GM12878 (cell line): ENCODE results near the gene RPLP2. TPM values are rescaled to one million over a fixed set of nuclear protein-coding genes. Genes with fewer than 3 reads are reported as not detected.
A peak's percentile ranks its signal among the peaks of the same experiment; 100 is the strongest.

Experiments
- ATAC-seq: fragments of 200-7000 bp; cut with Tn5 transposase; 3 replicates; pipeline ENCODE4 v1.9.1; 2020; ENCODE audit warnings: mild to moderate bottlenecking, moderate library complexity
- BruUV-seq: library from RNA; stranded (reverse); fragments of 400-500 nt; replicated peaks from 2 replicates; lab custom pipeline; 2021; lab: Mats Ljungman, UMichigan
- CTCF ChIA-PET: fragments of 300-600 bp; sonication (Branson Sonifier 250); formaldehyde crosslinking; extraction: SDS; loops from one replicate; lab custom pipeline; 2021; ENCODE audit warnings: inconsistent platforms; lab: Yijun Ruan, JAX
- POLR2A ChIA-PET: fragments of 350-600 bp; formaldehyde crosslinking; extraction: SDS; loops from one replicate; lab custom pipeline; 2021; ENCODE audit warnings: inconsistent platforms; lab: Charles Lee
- RAD21 ChIA-PET: fragments of 300-600 bp; sonication (Branson Sonifier 250); formaldehyde crosslinking; loops from one replicate; lab custom pipeline; 2023; ENCODE audit warnings: antibody characterized with exemption; ENCODE audit not compliant: unreplicated experiment; lab: Charles Lee
- SMC1A ChIA-PET: fragments of 300-600 bp; sonication (Branson Sonifier 250); formaldehyde crosslinking; loops from one replicate; lab custom pipeline; 2023; ENCODE audit not compliant: unreplicated experiment, uncharacterized antibody; lab: Charles Lee
- DNase-seq: peaks from one replicate; pipeline ENCODE4 v3.0.0-alpha.2; 2011; ENCODE audit warnings: low read depth, low spot score
- FAIRE-seq: peaks from 3 replicates; lab custom pipeline; 2011; peaks lifted over from hg19 to GRCh38; lab: Jason Lieb, UNC
- H2AFZ ChIP-seq: 2 replicates; pipeline ENCODE4 v1.6.0; 2011; ENCODE audit warnings: low read depth, low read length, control low read depth; ENCODE audit not compliant: control insufficient read depth
- H3K27ac ChIP-seq: 2 replicates; pipeline ENCODE4 v1.5.1; 2011; ENCODE audit warnings: control low read depth; ENCODE audit not compliant: control insufficient read depth, insufficient read depth
- H3K27me3 ChIP-seq, 2 experiments: replicated peaks in 1 of 2; 2 replicates each; pipeline versions ENCODE4 v1.6.0 to v1.6.1; 2011; ENCODE audit warnings: low read length in 1 of 2; ENCODE audit not compliant: control insufficient read depth in 2 of 2, insufficient read depth in 2 of 2
- H3K36me3 ChIP-seq, 2 experiments: 2 replicates each; pipeline ENCODE4 v1.5.1; 2011; ENCODE audit warnings: low read length in 1 of 2; ENCODE audit not compliant: control insufficient read depth in 2 of 2, insufficient read depth in 2 of 2
- H3K4me1 ChIP-seq: 2 replicates; pipeline ENCODE4 v1.6.1; 2011; ENCODE audit warnings: mild to moderate bottlenecking, low read length, moderate library complexity, mixed read lengths; ENCODE audit not compliant: control insufficient read depth, insufficient read depth
- H3K4me2 ChIP-seq: 2 replicates; pipeline ENCODE4 v1.6.0; 2011; ENCODE audit warnings: control low read depth; ENCODE audit not compliant: control insufficient read depth, insufficient read depth
- H3K4me3 ChIP-seq: fragments of 200-600 bp; sonication (generic); 2 replicates; pipeline ENCODE4 v1.5.1; 2016
- H3K79me2 ChIP-seq: 2 replicates; pipeline ENCODE4 v1.6.0; 2011; ENCODE audit warnings: low read length; ENCODE audit not compliant: control insufficient read depth, insufficient read depth
- H3K9ac ChIP-seq: 2 replicates; pipeline ENCODE4 v1.8.0; 2011; ENCODE audit warnings: low read length, control low read depth, mixed read lengths; ENCODE audit not compliant: control insufficient read depth, insufficient read depth
- H3K9me3 ChIP-seq: replicated peaks from 3 replicates; pipeline ENCODE4 v1.5.1; 2011; ENCODE audit warnings: mild to moderate bottlenecking, low read length; ENCODE audit not compliant: control insufficient read depth, insufficient read depth
- H4K20me1 ChIP-seq: 2 replicates; pipeline ENCODE4 v1.6.0; 2011; ENCODE audit not compliant: control insufficient read depth, insufficient read depth
- BACH1 ChIP-seq: fragments of 450-650 bp; IDR thresholded peaks from 2 replicates; pipeline ENCODE4 v1.6.1; 2017; ENCODE audit warnings: mild to moderate bottlenecking, borderline replicate concordance
- E2F8 ChIP-seq: fragments of 450-650 bp; IDR thresholded peaks from 2 replicates; pipeline ENCODE4 v1.6.1; 2018; ENCODE audit warnings: mild to moderate bottlenecking, low read depth, moderate library complexity; ENCODE audit not compliant: partially characterized antibody
- MYB ChIP-seq: fragments of 150-350 bp; IDR thresholded peaks from 2 replicates; pipeline ENCODE4 v1.6.1; 2014; ENCODE audit warnings: mild to moderate bottlenecking, low read depth, low read length, borderline replicate concordance
- ZNF217 ChIP-seq: fragments of 450-650 bp; IDR thresholded peaks from 2 replicates; pipeline ENCODE4 v1.6.1; 2017; ENCODE audit warnings: antibody characterized with exemption, mild to moderate bottlenecking
- WGBS: methylation state at CpG from one replicate; pipeline ENCODE4 v1.1.6; 2016; ENCODE audit warnings: low lambda C conversion rate; ENCODE audit not compliant: insufficient replicate concordance, insufficient coverage; ENCODE audit errors: missing lambda C conversion rate; 5-methylcytosine and 5-hydroxymethylcytosine counted together
- in situ Hi-C: fragments of 300-500 bp; cut with MboI; formaldehyde crosslinking; loops from 9 replicates; pipeline ENCODE4 v1.14.3; 2018; ENCODE audit warnings: mixed read lengths
- intact Hi-C: fragments of 100-400 bp; cut with micrococcal nuclease; formaldehyde crosslinking; loops from one replicate; pipeline ENCODE4 v1.14.2; 2022; ENCODE audit not compliant: unreplicated experiment
- polyA plus RNA-seq, 11 experiments: library from polyadenylated mRNA; depleted of rRNA in 4 of 11; unstranded in 6 of 11; stranded (reverse) in 5 of 11; fragments of >200 nt; fragmentation: Nextera tagmentation in 4 of 11; fragmentation: Illumina TruSeq in 1 of 11; extraction: Ambion mirVana in 4 of 11; extraction: Trizol in 1 of 11; gene quantifications; 1 replicate in 1 of 11; 2 replicates in 10 of 11; pipeline versions ENCODE4 v1.2.1 to v1.2.3, GENCODE V29; 2011 to 2016; ENCODE audit warnings: inconsistent platforms in 2 of 11, missing spikeins in 2 of 11, low read depth in 1 of 11
- total RNA-seq, 4 experiments: library from RNA; depleted of rRNA in 3 of 4; stranded (reverse); fragments of >200 nt in 3 of 4; fragmentation: Illumina TruSeq in 1 of 4; extraction: Trizol in 1 of 4; gene quantifications; 2 replicates each; pipeline versions ENCODE4 v1.2.1 to v1.2.3, GENCODE V29; 2013 to 2021

The RPLP2 gene
- total and polyA plus RNA-seq, 10 of the 15 experiments (the other 5 are each of a cell fraction or from before 2014, with no cell fraction given): 488 to 3,558 (median 1,481) TPM

GRCh38 chr11:816433-816779, 6.6 kb downstream of the RPLP2 start (continued):
- no peak for TF ChIP-seq E2F8
- no peak for TF ChIP-seq MYB

- H3K4me1 ChIP-seq: no peaks in the 10 kb centered on the region; the same call in 1 of the 2 replicates
- peak within 1 kb of the TSS; percentile 73 for H3K27ac ChIP-seq
- BruUV-seq: no TSS peak
- peak within 1 kb of the TSS; percentile 83 for H3K4me2 ChIP-seq
- peak within 1 kb of the TSS; percentile 82 for H3K9ac ChIP-seq
- H4K20me1 ChIP-seq: peaks cover 4% of the 10 kb centered on the region
- DNase-seq (no peak), ATAC-seq (no peak)
- H3K27me3 ChIP-seq: no peaks in the 10 kb centered on the region
- peaks cover 5% of the 10 kb centered on the region for H3K79me2 ChIP-seq
- POLR2A ChIA-PET: interaction anchor here (0.6 to 4.3 kb wide), 13 partner anchors 8 to 203 kb away, joined by 3 to 33 read pairs (median 7); partner anchors contain the start of genes CD151, CRACR2B, IRF7 and PIDD1
- TF ChIP-seq ZNF217: no peak
- TF ChIP-seq BACH1: peak; percentile 33; the same call in 1 of the 2 replicates
- TF ChIP-seq, all 136 proteins: peak for 1
- H2AFZ ChIP-seq: peak within 1 kb of the TSS; percentile 72
- H3K9me3 ChIP-seq: no peaks in the 10 kb centered on the region
- ChIA-PET SMC1A (interaction anchor here (0.8 to 1.7 kb wide), 2 partner anchors 8 to 10 kb away, joined by 4 to 5 read pairs; partner anchors contain the start of gene RPLP2), RAD21 (interaction anchor here (0.8 to 1.9 kb wide), 5 partner anchors 9 to 77 kb away, joined by 3 to 13 read pairs (median 4); partner anchors contain the start of genes PIDD1 and RPLP2), CTCF (interaction anchor here (1.2 to 1.3 kb wide), 2 partner anchors 8 to 24 kb away, joined by 4 read pairs; partner anchors contain the start of genes POLR2L and TSPAN4)
- H3K4me3 ChIP-seq: peak within 1 kb of the TSS; percentile 82
- in situ Hi-C loops (loop anchor here (25.0 kb wide), 1 partner anchor 1569 kb away; the partner anchor contains the start of gene CD81), intact Hi-C loops (no loop called here)
- no peak for FAIRE-seq
- 35% methylated on average over 20 of the region's 20 CpGs for WGBS
- H3K36me3 ChIP-seq: peaks cover under 1 to 6% of the 10 kb centered on the region in 2 experiments; a peak in 3 of 4 replicates
These were observed 8.8 kb downstream of the RPLP2 start, which contains the start of gene PNPLA2 for GRCh38 chr11:818396-819128. PNPLA2 (plus strand) TSS chr11:818914; CDS start chr11:819719, 805 bp downstream.
